ENCODE measurements around the gene PTGFR.

- TF ChIP-seq CTCF (tag by site-specific recombination; IDR thresholded peaks at IDR 0.05) = no peak
- TF ChIP-seq HOXD13 (CRISPR knock-in tag; IDR thresholded peaks at IDR 0.05; ENCODE audit: borderline replicate concordance) = no peak
Measured at GRCh38 chr1:78469576-78469975, 21.2 kb upstream of the PTGFR start.

Measured in HEK293 (cell line).